ENCODE data around the gene TAGLN. TPM values are rescaled to one million over a fixed set of nuclear protein-coding genes. Genes with fewer than 3 reads are reported as not detected.
A peak's percentile ranks its signal among the peaks of the same experiment; 100 is the strongest.
"Not testable (repeated sequence)": the region's sequence is repeated elsewhere in the genome, so short reads cannot be mapped to it uniquely, and the experiment has no call there.

Gene TAGLN
- total RNA-seq, 1 donor from 2014 or later = 17.9 TPM

DNA sequence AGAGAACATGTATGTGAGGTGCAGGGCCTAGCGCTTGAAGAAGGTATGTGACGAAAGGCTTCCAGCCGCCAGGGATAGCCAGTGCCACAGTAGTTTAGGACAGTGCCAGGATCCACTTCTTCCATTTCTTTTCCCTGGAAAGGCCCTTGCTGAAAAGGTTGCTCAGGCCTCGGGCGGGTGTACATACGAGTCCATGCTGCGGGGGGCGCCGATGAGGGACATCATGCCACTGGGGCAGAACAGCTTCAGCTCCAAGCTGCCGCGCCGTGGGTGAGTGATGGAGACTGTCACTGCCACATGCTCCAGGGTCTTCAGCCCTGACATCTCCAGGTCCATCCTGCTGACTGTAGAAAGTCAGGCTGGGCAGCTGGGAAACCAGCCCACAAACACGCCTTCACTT, 9.5 kb downstream of the TAGLN start:
- H3K4me1 Mint-ChIP-seq; H3K27ac Mint-ChIP-seq; POLR2A ChIA-PET; H3K9me3 Mint-ChIP-seq; ATAC-seq (ENCODE audit: low read depth); DNase-seq; CTCF ChIA-PET; H3K4me3 Mint-ChIP-seq; H3K27me3 Mint-ChIP-seq: not testable (repeated sequence)
- H3K36me3 Mint-ChIP-seq (ENCODE audit: low read depth) = peaks cover 65% of the 10 kb centered on the region
- intact Hi-C loops (cut with micrococcal nuclease) = loop anchor here (5.0 kb wide), 1 partner anchor 76 kb away; no protein-coding TSS in a partner anchor

DNA sequence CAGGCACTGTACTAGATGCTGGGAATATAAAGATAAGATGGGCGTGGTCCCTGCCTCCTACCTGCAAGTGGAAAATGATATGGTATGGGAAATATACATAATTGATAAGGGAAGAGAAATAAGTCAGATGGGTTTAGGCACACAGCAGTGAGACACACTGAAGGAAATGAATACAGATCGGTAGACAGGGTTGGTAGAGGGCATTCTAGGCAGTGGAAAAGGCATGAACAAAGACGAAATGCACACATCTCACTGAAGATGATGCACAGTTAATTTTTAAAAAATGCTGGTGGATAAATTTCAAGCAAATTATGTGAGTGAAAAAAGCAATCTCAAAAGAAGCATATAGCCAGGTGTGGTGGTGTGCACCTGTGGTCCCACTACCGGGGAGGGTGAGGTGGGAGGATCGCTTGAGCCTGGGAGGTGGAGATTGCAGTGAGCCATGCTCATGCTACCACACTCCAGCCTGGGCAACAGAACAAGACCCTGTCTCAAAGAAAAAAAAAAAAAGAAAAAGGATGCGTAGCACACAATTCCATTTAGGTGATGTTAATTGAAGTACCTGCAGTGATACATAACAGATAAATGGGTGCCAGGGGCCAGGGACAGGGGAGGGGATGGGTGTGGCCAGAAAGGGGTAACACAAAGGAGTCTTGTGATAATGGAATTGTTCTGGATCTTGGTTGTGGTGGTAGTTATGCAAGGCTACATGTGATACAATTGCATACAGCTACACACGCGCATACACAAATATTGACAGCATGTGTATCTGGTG, 10.4 kb downstream of the TAGLN start:
- Mint-ChIP-seq H3K27ac (peak overlapping the region; percentile 27), H3K36me3 (ENCODE audit: low read depth) (peaks cover 65% of the 10 kb centered on the region)
- ChIA-PET POLR2A (interaction anchor here (1.3 kb wide), 1 partner anchor 30 kb away, joined by 3 read pairs; no protein-coding TSS in a partner anchor), CTCF (interaction anchor here (1.1 to 1.8 kb wide), 2 partner anchors 17 to 29 kb away, joined by 3 to 5 read pairs; no protein-coding TSS in a partner anchor)
- not testable (repeated sequence) for H3K27me3 Mint-ChIP-seq; ATAC-seq (ENCODE audit: low read depth); DNase-seq; H3K9me3 Mint-ChIP-seq; H3K4me3 Mint-ChIP-seq; H3K4me1 Mint-ChIP-seq
- intact Hi-C loops (cut with micrococcal nuclease) = loop anchor here (5.0 kb wide), 1 partner anchor 77 kb away; no protein-coding TSS in a partner anchor

DNA sequence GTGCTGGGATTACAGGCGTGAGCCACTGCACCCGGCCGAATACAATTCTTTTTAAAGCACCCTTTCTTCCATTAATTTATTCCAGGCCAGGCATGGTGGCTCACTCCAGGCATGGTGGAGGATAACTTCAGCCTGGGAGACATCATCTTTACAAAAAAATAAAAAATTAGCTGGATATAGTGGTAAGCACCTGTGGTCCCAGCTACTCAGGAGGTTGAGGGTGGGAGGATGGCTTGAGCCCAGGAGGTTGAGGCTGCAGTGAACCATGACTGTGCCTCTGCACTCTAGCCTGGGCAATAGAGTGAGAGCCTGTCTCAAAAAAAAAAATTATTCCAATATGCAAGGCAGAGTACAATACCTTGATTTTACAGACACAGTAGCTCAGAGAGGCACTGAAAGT, 11.4 kb downstream of the TAGLN start:
- TF ChIP-seq, protein P1, sequence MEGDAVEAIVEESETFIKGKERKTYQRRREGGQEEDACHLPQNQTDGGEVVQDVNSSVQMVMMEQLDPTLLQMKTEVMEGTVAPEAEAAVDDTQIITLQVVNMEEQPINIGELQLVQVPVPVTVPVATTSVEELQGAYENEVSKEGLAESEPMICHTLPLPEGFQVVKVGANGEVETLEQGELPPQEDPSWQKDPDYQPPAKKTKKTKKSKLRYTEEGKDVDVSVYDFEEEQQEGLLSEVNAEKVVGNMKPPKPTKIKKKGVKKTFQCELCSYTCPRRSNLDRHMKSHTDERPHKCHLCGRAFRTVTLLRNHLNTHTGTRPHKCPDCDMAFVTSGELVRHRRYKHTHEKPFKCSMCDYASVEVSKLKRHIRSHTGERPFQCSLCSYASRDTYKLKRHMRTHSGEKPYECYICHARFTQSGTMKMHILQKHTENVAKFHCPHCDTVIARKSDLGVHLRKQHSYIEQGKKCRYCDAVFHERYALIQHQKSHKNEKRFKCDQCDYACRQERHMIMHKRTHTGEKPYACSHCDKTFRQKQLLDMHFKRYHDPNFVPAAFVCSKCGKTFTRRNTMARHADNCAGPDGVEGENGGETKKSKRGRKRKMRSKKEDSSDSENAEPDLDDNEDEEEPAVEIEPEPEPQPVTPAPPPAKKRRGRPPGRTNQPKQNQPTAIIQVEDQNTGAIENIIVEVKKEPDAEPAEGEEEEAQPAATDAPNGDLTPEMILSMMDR (IDR thresholded peaks at IDR 0.05) = no peak
- no peak overlapping the region for H3K27ac Mint-ChIP-seq
- no peak for DNase-seq
- no peaks in the 10 kb centered on the region for H3K27me3 Mint-ChIP-seq
- H3K4me3 Mint-ChIP-seq = no peak overlapping the region
- H3K36me3 Mint-ChIP-seq (ENCODE audit: low read depth) = peaks cover 59% of the 10 kb centered on the region
- ChIA-PET CTCF (interaction anchor here (1.1 to 1.8 kb wide), 2 partner anchors 16 to 30 kb away, joined by 3 to 5 read pairs; no protein-coding TSS in a partner anchor), POLR2A (interaction anchor here (1.2 to 1.3 kb wide), 2 partner anchors 9 to 32 kb away, joined by 3 read pairs; no protein-coding TSS in a partner anchor)
- no peaks in the 10 kb centered on the region for H3K4me1 Mint-ChIP-seq
- ATAC-seq (ENCODE audit: low read depth) = no peak
- no peaks in the 10 kb centered on the region for H3K9me3 Mint-ChIP-seq
- intact Hi-C loops (cut with micrococcal nuclease) = no loop called here

DNA sequence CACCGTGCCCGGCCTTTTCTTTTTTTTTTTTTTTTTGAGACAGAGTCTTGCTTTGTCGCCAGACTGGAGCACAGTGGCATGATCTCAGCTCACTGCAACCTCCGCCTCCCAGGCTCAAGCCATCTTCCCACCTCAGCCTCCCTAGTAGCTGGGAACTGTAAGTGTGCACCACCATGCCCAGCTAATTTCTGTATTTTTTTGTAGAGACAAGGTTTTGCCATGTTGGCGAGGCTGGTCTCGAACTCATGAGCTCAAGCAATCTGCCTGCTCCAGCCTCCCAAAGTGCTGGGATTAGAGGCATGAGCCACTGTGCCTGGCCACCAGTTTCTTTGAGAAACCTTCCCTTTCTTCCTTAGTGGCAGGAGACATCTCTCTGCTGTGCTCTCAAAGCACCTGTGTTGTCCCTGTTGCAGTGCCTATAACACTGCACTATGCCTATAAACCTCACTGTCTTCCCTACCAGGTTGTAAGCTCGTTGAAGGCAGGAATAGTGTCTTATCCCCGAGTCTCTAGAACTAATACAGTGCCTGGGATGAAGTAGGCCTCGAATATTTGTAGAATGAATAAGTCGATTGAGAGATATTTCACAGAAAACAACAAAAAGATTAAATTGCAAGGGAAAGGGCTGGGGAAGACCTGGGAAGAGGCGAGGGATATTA, 13.7 kb downstream of the TAGLN start:
- Mint-ChIP-seq H3K4me3 (no peak overlapping the region), H3K36me3 (ENCODE audit: low read depth) (peaks cover 78% of the 10 kb centered on the region), H3K4me1 (no peaks in the 10 kb centered on the region), H3K9me3 (no peaks in the 10 kb centered on the region), H3K27me3 (no peaks in the 10 kb centered on the region), H3K27ac (no peak overlapping the region)
- DNase-seq (no peak), ATAC-seq (ENCODE audit: low read depth) (no peak)
- POLR2A ChIA-PET = interaction anchor here (0.9 kb wide), 1 partner anchor 16 kb away, joined by 11 read pairs; no protein-coding TSS in a partner anchor
- TF ChIP-seq, protein P1 (IDR thresholded peaks at IDR 0.05) = no peak
- intact Hi-C loops (cut with micrococcal nuclease) = no loop called here
- CTCF ChIA-PET = no interaction called here

GRCh38 chr11:117214404-117215110, 15.4 kb downstream of the TAGLN start:
- Mint-ChIP-seq H3K27ac (no peak overlapping the region), H3K4me1 (no peaks in the 10 kb centered on the region), H3K9me3 (no peaks in the 10 kb centered on the region), H3K27me3 (no peaks in the 10 kb centered on the region), H3K4me3 (no peak overlapping the region), H3K36me3 (ENCODE audit: low read depth) (peaks cover 89% of the 10 kb centered on the region)
- intact Hi-C loops (cut with micrococcal nuclease) = no loop called here
- no peak for DNase-seq
- POLR2A ChIA-PET = interaction anchor here (0.7 to 1.0 kb wide), 4 partner anchors 33 to 100 kb away, joined by 3 to 4 read pairs (median 4); no protein-coding TSS in a partner anchor
- CTCF ChIA-PET = no interaction called here
- no peak for ATAC-seq (ENCODE audit: low read depth)
- TF ChIP-seq, protein P1 (IDR thresholded peaks at IDR 0.05) = no peak

All from activated B cell treated with CpG ODN at 0.5 μM for 24 hours (primary cell).